ENCODE measurements around the gene TOP3A.

Gene TOP3A

DNA sequence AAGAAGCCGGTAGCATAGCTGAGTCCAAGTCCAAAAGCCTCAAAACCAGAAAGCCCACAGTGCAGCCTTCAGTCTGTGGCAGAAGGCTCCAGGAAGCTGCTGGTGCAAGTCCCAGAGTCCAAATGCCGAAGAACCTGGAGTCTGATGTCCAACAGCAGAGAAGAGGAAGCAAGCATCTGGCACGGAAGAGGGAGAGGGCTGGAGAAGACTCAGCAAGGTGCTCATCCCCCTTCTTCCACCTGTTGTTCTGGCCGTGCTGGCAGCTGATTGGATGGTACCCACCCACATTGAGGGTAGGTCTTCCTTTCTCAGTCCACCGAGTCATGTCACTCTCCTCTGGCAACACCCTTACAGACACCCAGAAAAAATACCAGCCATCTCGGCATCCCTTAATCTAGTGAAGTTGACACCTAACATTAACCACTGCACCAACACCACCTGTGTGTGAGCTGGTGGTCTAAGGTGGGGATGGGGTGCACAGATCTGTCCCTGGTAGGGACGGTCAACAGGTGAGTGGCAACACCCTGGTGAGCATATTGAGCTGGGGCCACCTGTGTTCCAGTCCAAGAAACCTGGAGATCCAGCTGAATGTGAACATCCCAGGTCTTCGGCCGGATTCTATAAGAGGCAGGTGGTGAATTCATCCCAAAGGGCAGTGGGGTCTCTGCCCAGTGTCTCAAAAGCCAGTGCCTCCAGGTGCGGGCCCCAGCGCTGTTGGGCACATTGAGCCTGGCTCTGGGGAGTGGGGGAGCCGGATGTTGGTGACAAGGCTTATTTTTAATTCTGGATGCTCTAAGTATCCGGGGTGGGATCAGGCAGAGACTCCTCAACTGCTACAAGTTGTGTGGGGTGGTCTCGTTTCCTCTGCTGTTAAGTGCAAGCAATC lies 44.5 kb downstream of the TOP3A start:
- DNase-seq = no peak

GRCh38 chr17:18267927-18268711 lies 46.7 kb downstream of the TOP3A start:
- DNase-seq = no peak

- no peak for DNase-seq
Observed at GRCh38 chr17:18267366-18267765, 47.4 kb downstream of the TOP3A start.

DNA sequence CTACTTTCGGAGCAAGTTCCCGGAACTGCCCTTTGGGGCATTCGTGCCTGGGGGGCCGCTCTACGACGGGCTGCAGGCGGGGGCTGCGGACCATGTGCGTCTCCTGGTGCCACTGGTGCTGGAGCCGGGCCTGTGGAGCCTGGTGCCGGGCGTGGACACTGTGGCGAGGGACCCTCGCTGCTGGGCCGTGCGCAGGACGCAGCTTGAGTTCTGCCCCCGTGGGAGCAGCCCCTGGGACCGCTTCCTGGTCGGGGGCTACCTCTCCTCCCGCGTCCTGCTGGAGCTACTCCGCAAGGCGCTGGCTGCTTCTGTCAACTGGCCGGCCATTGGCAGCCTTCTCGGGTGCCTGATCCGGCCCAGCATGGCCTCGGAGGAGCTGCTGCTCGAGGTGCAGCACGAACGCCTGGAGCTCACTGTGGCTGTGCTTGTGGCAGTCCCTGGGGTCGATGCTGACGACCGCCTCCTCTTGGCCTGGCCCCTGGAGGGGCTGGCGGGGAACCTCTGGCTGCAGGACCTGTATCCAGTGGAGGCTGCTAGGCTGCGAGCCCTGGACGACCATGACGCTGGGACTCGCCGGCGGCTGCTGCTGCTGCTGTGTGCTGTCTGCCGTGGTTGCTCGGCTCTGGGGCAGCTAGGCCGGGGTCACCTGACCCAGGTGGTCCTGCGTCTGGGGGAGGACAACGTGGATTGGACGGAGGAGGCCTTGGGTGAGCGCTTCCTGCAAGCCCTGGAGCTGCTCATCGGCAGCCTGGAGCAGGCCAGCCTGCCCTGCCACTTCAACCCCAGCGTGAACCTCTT lies 50.7 kb downstream of the TOP3A start:
- DNase-seq = no peak

DNA sequence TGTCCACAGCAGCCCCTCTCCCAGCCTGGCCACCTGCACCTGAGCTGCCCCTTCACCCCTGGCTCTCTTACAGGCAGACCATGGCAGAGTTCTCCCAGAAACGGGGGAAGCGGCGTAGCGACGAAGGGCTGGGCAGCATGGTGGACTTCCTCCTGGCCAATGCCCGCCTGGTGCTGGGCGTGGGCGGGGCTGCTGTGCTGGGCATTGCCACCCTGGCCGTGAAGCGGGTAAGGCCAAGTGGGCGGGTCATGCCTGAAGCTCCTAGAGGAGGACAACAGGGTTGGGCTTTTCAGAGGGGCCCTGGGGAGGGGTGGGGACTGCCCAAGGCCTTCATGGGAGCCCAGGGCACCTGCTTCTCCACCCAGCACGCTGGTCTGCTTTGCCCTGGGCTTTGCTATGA lies 52.2 kb downstream of the TOP3A start:
- DNase-seq = no peak

- no peak for DNase-seq
Observed at GRCh38 chr17:18262111-18262510, 52.7 kb downstream of the TOP3A start.

DNA sequence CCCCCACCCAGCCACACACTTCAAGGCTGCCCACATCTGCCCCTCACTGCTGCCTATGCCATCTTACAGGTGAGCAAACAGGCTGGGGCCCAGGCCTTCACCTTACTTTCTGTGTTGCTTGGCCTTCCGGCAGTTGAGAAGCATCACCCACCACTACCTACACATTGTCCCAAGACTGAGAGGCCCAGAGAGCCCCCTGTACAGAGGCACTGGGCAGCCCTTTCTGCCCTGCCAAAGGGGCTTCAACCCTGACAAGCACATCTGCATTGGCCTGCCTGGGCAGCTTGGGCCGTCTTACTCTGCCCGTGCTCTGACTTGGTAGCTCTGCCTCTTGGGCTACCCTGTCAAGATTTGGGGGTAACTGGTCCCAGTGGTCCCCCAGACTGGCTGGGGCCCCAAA lies 53.1 kb downstream of the TOP3A start:
- DNase-seq = no peak

DNA sequence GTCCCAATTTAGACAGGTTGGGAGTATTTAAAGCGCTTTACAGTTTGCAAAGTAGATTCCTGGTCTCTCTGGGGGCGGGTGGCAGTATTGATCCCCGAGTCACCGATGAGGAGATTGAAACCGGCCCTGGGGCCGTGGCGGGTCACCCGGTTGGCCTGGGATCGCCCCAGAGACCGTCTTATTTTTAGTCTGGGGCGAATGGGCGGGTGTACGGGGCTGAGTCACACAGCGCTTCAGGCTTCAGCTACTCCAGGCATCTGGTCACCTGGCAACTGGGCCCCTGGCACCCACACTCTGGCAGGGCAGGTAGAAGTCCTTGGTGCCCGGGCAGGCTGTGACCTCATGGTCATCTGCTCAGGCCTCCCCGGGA lies 53.7 kb downstream of the TOP3A start:
- DNase-seq = no peak

DNA sequence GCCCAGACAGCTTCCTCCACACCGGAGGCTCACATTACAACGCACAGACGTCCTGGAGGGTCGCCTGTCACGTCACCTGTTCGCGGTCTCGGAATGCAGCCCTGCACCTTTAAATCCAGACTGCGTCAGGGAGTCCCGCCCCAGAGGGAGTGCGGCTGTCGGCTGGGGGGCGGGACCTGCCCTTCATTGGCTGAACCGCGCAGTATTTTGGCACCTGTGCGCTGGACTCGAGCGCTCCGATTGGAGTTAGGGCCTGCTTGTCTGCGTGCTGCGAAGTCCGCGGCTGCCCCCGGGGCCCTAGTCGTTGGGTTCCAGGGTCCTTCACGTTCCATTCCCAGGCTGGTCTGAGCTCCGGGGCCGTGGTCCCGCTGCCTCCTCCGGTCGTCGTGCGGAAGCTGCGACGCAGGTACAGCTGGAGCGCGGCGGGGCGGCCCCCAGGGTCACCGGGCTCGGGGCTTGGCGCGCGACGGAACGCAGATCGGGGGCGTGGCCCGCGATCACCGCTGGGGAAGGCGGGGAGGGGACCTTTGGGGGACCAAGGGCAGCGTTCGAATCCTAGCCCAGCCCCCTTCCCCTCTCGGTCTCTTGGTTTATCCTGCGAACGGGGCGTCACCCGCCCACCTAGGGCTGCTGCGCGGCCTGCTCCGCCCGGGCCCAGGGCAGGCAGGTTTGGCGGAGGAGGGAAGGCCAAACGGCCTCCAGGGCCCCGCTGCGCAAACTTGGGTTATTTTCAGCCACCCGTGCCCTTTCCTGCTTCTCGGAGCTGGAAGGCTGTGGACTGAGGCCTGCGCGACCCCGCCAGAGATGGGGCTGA lies 54.3 kb downstream of the TOP3A start, which contains the start of gene MIEF2:
Gene MIEF2 (plus strand): TSS at position 331 of the 814 bp plus-strand sequence. CDS start 2,059 bp downstream, outside the sequence.
- peak; percentile 60 for DNase-seq

GRCh38 chr17:18259621-18260331 lies 55.0 kb downstream of the TOP3A start:
- no peak for DNase-seq

- DNase-seq = no peak
Observed at GRCh38 chr17:18258356-18259038, 56.3 kb downstream of the TOP3A start, which contains the start of gene FLII. FLII (minus strand) TSS chr17:18258738; CDS start chr17:18258690, 48 bp downstream.

- DNase-seq = no peak
Observed at GRCh38 chr17:18257982-18258355, 56.8 kb downstream of the TOP3A start.

DNA sequence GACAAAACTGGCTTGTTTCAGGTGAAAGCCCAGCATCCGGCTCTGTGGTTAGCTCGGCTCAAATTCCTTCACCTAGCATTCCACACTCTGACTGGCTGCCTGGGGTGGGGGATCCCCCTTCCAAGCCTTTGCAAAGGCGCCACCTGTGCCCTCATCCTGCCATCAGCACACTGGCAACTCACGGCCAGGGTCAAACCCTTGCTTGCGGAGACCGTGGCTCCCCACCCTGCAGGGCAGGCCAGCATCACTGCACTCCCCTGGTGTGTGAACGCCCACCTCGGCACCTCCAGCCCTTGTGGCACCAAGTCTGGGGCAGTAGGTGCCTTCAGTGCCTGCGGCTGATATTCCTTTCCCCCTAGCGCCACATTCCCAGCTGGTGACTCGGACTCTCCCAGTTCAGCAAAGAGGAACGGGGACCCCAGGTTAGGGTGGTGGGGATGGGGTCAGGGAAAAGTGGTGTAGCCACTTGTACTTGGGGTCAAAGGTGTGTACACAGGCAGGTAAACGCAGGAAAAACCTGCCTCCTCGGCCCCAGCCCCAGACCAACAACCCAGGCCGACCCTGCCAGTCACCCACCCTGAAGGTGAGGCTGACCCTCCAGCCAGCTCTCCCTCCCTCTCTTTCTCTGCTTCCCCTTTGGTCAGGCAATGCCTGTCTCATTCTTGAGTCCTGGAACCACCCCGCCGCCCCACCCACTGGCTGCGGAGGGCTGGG lies 57.4 kb downstream of the TOP3A start:
- DNase-seq = no peak

- DNase-seq = no peak
Observed at GRCh38 chr17:18256776-18257175, 58.0 kb downstream of the TOP3A start.

GRCh38 chr17:18256351-18256750 lies 58.4 kb downstream of the TOP3A start:
- no peak for DNase-seq

- DNase-seq = no peak
Observed at GRCh38 chr17:18254888-18255649, 59.7 kb downstream of the TOP3A start.

- DNase-seq = no peak
Observed at GRCh38 chr17:18253947-18254821, 60.6 kb downstream of the TOP3A start.

DNA sequence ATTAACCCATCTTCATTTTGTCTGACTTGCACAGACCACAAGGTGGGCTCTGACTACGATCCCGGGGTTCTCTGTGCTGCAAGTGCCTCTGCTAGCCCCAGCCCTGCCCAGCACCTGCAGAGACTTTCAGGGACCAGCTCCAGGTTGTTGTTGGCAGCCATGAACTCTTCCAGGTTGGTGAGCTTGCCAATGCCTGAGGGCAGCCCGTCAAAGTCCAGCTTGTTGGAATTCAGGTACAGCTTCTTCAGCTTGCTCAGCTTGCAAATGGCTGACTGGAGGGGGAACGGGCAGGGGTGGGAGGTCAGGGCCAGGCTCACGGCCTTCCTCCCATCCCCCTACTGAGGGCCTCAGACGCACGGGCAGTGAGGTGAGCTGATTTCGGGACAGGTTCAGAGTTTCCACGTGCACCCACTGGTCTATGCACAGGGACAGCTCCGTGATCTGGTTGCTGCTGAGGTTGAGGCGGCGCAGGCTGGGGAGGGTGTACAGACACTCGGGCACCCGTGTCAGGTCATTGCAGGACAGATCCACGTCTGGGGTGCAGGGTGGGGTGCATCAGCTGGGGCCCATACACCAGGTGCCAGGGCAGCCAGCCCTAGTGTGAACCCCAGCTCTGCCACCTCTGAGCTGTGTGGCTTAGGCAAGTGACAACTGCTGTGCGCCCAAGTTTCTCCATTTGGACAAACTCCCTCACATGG lies 61.5 kb downstream of the TOP3A start:
- no peak for DNase-seq

Data from DMS79 (cell line).